GM19395 (cell line): Measurements from ENCODE around the gene PODXL.
A peak's percentile ranks its signal among the peaks of the same experiment; 100 is the strongest.

Source experiments
- ATAC-seq: cut with Tn5 transposase; IDR thresholded peaks from one replicate; pipeline ENCODE4 v1.9.1; 2021; ENCODE audit warnings: mild to moderate bottlenecking, moderate library complexity; ENCODE audit not compliant: unreplicated experiment

Gene PODXL

DNA sequence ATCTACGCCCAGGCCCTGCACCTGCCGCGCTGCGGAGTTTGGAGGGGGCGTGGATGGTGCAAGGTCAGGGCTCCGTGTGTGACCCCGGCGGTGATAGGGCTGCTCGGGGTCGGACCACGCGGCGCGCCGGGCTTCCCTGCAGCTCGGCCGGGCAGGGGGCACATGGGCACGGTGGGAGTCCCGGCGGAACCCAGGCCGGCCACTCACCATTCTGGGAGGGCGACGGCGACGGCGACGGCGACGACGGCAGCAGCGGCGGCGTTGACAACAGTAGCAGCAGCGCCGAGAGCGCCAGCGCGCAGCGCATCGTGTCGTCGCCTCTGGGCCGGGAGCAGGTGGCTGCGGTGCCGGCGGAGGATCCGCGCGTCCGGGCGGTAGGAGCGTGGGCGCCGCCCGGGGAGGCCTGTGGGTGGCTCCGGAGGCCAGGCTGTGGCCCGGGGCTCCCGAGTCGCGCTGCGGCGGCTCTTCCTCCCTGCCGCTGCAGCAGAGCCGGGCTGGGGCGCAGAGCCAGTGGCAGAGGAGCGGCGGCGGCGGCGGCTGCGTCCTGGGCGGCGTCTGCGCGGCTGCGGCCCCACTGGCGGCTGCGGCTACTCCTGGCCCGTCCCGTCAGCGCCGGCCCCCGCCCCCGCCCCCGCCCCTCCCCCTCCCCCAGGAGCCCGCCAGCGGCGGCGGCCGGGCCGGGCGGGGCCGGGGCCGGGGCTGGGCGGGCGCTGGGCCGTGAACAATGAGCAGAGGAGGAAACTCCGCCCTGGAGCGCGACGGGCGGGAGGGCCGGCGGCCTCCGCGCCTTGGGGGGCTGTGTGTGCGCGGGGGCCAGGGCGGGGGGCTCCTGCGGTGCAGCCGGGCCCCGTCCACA, at the start of gene PODXL:
Gene PODXL (minus strand): TSS at position 576 of the 856 bp plus-strand sequence. CDS start 269 bp downstream, at position 307.
- ATAC-seq = peak; percentile 73

DNA sequence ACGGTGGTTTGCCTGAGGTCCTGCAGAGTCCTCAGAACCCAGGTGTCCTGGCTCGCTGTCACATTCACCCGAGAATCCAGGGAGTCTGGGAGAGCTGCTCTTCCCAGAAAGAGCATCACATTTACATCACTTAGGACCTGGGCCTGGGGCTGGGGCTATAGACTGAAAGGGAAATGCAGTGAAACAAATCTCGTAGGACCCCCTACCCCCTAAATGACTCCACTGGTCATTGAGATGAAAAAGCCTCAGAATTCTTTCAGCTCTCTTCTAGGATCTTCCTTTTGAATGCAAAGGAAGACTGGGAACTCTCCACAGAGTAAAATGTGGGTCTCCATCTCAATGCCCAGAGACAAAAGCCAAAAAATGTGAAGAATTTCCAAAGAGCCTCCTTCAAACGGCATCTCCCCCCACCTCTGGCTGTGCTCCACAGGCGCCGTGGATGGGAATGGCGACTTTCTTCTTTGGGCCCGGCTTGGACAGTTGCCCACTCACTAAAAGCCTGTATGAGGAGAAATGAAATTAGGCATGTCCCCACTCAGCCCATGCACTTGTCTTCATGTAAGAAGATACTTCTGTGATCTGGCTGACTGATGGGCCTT, 49.0 kb upstream of the PODXL start:
- ATAC-seq = no peak

- ATAC-seq = no peak
Observed at GRCh38 chr7:131604841-131605279, 48.4 kb upstream of the PODXL start.

DNA sequence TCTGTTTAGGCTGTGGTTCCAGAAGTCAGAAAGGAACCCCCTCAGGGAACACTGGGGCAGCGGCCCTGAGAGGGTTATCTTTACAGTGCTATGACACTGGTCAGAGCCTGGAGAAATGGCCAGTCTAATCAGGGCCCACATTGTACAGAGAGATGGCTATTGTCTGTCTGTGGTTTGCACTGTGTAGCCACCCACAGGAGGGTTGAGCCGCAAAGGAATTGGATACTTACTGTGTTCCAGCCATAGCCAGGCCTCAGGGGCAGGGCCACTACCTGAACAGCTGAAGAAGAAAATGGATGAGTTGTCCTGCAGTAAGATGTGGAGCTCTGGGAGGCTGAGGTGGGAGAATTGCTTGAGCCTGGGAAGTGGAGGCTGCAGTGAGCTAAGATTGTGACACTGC, 47.5 kb upstream of the PODXL start:
- ATAC-seq = no peak

GRCh38 chr7:131602994-131603372, 46.6 kb upstream of the PODXL start:
- no peak for ATAC-seq

DNA sequence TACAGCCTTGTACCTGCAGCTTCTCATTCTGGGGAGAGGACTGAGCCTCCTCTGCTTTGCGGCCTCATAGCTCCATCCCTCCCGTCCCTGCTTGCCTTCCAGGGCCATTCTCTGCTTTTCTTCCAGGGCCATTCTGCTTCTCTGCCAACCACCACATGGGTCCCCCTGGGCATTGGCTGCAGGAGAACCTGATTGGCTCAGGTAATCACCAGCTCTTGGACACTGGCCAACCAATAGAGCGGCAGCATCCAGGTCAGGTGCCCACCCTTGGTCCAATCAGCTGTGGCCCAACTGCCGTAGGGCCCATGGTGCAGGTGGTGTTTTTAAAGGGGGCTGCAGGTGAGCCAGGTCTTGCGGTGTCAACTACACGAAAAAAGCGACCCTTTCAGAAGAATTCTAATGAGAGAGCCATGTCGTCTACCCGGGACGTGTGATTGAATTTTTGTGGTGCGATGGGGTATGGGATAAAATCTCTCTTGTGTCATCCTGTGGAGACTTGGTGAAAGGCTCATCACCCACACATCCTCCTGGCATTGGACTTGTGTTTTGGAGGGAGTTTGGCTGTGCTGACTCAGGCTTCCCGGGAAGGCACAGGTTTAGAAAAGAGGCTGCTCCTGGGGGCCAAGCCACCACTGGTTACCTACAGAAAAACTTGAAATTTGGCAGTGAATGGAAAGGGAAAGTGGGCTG, 46.0 kb upstream of the PODXL start:
- no peak for ATAC-seq

DNA sequence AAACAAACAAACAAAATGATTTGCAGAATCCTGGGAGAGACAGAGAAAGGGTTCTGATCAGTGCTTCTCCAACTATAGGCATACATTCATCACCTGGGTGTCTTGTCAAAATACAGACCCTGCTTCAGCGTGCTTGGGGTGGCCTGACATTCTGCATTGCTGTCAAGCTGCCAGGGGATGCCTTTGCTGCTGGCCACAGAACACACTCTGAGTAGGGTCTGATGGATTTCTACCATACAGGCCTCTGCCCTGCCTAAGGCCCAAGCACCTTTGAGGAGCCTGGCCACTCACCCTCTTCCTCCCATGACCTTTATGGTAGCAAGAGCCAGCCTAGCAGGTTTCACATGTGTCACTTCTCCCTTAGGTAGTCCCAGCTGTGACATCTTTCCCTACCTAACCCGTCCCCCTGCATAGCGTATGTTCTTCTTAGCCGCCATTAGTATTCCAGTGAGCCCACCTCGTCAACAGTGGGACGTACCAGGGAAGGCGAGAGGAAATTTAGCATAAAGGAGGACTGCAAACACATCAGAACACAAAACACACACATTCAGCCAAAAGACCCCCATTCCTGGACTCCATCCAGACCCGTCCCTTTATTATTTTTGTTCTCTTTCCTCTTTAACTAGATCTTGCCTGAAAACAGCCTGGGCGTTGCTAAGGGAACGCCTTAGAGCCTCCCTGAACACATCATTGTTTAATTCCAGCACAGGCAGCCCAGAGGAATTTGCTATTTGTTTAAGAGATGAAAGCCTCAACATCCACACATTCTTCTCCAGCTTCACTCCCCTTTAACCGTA, 43.9 kb upstream of the PODXL start:
- ATAC-seq = no peak

- ATAC-seq = no peak
Observed at GRCh38 chr7:131596785-131597184, 40.4 kb upstream of the PODXL start.

DNA sequence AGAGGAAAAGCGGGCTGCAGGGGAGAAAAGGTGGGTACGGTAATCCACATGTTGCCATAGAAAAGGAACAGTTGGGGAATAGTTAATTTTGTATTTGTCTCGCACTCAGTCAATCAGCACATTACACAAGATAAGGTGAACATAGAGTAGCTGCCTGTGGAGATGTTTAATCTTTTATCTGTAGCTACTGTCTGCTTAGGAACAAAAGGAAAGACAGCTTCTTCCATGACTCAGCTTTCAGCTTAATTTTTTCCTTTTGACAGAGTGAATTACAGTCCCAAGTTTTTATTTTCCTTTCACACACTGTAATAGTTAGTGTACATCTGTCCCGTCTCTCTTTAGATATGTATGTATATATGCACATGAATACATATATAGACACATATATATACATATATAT, 39.3 kb upstream of the PODXL start:
- no peak for ATAC-seq

GRCh38 chr7:131591687-131592319, 35.4 kb upstream of the PODXL start:
- no peak for ATAC-seq

DNA sequence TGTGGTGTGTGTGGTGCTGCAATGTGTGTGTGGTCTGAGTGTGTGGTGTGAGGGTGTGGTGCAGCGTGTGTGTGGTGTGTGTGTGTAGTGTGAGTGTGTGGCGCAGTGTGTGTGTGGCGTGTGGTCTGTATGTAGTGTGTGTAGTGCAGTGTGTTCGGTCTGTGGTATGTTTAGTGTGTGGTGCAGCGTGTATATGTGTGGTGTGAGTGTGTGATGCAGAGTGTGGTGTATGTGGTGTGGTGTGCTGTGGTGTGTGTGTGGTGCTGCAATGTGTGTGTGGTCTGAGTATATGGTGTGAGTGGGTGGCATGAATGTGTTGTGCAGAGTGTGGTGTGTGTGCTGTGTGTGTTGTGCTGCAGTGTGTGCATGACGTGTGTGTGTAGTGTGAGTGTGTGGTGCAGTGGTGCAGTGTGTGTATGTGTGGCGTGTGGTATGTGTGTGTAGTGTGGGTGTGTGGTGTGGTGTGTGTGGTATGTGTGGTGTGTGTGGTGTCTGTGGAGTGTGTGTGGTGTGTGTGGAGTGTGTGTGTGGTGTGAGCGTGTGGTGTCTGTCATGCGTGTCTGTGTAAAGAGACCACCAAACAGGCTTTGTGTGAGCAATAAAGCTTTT, 31.0 kb upstream of the PODXL start:
- no peak for ATAC-seq

DNA sequence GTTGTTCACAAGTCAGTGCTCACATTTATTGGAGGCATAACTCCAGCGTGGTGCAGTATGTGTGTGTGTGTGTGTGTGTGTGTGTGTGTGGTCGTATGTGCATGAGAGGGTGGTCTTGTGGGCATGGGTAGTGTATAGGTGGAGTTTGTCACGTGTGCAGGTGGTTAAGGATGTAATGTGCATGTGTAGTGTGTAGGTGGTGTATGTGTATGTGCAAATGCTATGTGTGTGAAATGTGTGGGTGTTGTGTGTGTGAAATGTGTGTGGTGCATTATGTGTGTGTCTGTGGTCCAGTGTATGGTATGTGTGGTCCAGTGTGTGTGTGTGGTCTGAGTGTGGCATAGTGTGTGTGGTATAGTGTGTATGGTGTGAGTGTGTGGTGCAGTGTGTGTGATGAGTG, 30.3 kb upstream of the PODXL start:
- ATAC-seq = no peak

- no peak for ATAC-seq
Observed at GRCh38 chr7:131586259-131586658, 29.8 kb upstream of the PODXL start.

GRCh38 chr7:131583430-131583829, 27.0 kb upstream of the PODXL start:
- no peak for ATAC-seq

- ATAC-seq = no peak
Observed at GRCh38 chr7:131581241-131582051, 25.0 kb upstream of the PODXL start.

DNA sequence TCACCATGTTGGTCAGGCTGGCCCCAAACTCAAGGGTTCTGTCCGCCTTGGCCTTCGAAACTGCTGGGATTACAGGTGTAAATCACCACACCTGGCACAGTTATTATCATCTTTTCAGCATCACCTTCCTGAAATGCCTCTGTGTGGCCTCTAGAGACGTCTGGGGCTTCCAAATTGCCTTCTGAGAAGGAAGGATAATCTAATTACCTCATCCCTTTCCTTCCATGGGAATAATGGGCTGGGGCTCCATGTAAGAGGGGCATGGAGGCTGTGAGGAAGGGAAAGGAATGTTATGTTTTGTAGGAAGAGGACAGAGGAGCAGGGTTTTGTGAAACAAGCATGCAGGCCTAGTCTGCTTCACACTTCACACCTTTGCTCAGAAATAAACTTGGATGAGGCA, 22.2 kb upstream of the PODXL start:
- ATAC-seq = no peak

GRCh38 chr7:131574741-131575140, 18.3 kb upstream of the PODXL start:
- ATAC-seq = no peak

GRCh38 chr7:131570401-131570800, 14.0 kb upstream of the PODXL start:
- no peak for ATAC-seq

GRCh38 chr7:131568970-131569369, 12.5 kb upstream of the PODXL start:
- no peak for ATAC-seq
